ENCODE results near the gene GYPC.

- TF ChIP-seq CTCF (conservative IDR thresholded peaks at IDR 0.05; ENCODE audit: low read depth, low read length) = no peak
- no peak for TF ChIP-seq EZH2 (IDR thresholded peaks at IDR 0.05; ENCODE audit: borderline replicate concordance, low read depth, low read length, poor library complexity, severe bottlenecking)
These were observed 52.0 kb downstream of the GYPC start for GRCh38 chr2:126707941-126708340.

Data from A673 (cell line).